ENCODE data around the gene SLCO1B3.

GRCh38 chr12:20830456-20830855 is 20.0 kb downstream of the SLCO1B3 start:
- TF ChIP-seq, protein P1, sequence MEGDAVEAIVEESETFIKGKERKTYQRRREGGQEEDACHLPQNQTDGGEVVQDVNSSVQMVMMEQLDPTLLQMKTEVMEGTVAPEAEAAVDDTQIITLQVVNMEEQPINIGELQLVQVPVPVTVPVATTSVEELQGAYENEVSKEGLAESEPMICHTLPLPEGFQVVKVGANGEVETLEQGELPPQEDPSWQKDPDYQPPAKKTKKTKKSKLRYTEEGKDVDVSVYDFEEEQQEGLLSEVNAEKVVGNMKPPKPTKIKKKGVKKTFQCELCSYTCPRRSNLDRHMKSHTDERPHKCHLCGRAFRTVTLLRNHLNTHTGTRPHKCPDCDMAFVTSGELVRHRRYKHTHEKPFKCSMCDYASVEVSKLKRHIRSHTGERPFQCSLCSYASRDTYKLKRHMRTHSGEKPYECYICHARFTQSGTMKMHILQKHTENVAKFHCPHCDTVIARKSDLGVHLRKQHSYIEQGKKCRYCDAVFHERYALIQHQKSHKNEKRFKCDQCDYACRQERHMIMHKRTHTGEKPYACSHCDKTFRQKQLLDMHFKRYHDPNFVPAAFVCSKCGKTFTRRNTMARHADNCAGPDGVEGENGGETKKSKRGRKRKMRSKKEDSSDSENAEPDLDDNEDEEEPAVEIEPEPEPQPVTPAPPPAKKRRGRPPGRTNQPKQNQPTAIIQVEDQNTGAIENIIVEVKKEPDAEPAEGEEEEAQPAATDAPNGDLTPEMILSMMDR (IDR thresholded peaks at IDR 0.05; ENCODE audit: borderline replicate concordance, extremely low read depth, low read length, poor library complexity, severe bottlenecking) = no peak
- no peak for TF ChIP-seq EZH2 (IDR thresholded peaks at IDR 0.05; ENCODE audit: borderline replicate concordance, low read depth, low read length, severe bottlenecking)
